NK-92 treated with Interleukin-12 subunit alpha and Interleukin-12 subunit beta, amount 100 ng/mL, for 24 hours (cell line): ENCODE results near the gene MAGI2.
"Not testable (repeated sequence)": the region's sequence is repeated elsewhere in the genome, so short reads cannot be mapped to it uniquely, and the experiment has no call there.

ENCODE experiments used
- DNase-seq: peaks from one replicate; lab custom pipeline; 2025; lab: John Stamatoyannopoulos, UW

MAGI2 gene

DNA sequence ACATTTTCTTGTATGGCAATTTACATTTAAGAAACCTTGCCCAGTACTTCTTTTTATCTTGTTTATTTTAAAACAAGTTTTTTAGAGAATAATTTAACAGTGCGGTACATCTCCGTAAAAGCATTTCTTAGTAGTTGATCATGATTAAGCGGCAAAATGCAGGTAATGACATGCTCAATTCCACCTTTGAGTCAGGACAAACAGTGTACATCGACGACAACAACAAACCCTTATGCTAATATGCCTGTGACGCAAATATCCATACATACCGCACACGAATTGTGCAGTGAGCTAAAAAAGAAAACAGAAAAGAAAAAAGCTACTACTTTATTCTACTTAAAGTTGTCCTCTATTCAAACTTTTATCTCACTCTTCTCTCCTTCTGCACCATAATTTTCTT, 1.9 kb downstream of the MAGI2 start:
- DNase-seq, result no peak

DNA sequence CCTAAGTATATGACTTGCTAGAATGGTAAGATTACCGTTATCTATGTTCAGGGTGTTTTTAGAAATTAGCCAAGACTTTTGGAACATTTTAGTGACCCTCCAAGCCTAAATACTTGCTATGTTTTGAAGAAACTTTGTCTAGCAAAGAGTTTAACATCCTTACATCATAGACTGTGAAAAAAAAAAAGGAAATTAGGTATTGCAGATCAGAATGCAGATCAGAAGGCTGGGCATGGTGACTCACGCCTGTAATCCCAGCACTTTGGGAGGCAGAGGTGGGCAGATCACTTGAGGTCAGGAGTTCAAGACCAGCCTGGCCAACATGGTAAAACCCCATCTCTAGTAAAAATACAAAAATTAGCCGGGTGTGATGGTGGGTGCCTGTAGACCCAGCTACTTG, 10.7 kb downstream of the MAGI2 start:
- not testable (repeated sequence) for DNase-seq

DNA sequence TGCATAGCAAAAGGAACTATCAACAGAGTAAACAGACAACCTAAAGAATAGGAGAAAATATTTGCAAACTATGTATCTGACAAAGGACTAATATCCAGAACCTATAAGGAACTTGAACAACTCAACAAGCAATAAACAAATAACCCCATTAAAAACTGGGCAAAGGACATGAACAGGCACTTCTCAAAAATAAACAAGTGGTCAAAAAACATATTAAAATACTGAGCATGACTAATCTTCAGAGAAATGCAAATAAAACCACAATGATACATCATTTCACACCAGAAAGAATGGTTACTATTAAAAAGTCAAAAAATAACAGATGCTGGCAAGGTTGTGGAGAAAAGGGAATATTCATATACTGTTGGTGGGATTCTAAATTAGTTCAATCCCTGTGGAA, 17.1 kb downstream of the MAGI2 start:
- DNase-seq, result no peak

DNA sequence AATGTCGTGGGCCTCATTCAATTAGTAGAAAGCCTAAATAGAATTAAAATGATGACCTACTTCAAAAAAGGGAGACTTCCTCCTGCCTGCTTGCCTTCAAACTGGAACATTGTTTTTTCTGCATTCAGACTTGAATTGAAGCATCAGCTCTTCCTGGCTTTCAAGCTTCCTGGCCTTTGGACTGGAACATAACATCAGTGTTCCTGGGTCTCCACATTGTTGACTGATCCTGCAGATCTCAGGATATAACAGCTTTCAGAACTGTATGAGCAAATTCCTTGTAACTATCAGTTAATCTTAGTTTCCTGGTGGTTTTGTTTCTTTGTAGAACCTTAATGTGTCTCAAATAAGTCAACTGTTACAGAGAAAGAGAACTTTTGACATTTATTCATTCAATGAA, 18.6 kb downstream of the MAGI2 start:
- no peak for DNase-seq

DNA sequence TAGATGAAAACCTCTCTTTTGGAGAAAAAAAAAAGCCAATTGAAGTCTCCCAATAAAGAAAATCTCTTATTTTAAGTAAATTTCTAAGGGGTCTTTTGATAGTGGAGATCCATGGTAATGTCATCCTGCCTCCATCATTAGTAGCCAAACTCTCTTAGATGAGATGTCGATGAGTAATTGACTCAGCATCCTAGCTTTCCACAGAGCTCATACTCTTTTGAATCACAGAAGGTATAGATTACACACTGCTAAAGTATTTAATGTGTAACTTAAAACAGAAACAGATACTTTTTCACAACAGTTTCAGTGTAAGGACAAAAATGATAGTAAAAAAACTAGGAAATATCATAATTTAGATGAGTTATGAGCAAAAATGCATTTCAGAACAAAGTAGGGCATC, 19.4 kb downstream of the MAGI2 start:
- DNase-seq, result no peak

DNA sequence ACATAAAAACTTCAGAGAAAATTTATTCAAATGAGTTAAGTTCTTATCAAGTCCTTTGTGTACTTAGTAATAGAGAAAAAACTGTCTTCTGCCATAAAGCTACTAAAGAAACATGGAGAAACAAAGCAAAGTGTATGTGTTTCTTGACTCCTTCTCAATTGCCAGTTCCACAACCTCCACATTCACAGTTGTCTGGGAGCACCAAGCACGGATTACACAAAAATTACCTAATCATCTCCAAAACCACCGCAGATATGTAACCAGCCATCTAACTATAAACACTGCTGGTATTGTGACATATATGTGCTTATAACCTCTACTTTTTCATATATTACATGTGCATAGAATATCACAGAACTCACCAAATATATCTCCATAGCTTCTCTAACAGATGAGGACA, 23.1 kb downstream of the MAGI2 start:
- DNase-seq, result no peak

DNA sequence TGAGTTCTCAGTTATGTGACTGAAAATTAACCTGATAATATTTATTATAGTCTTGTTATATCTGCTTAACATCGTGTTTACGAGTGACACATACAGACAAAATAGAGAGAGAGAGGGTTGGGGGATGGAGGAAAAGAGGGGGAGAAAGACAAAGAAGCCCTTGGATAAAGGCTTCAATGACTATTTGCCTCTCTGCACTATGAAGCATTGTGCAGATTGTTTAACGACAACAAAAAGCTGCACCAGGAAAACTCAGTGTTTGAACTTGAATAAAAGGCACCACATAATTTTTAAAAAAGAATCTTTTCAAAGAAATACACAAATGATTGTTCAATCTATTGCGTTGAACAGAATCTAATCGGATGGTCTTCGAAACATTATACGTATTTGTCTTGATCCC, 27.8 kb downstream of the MAGI2 start:
- no peak for DNase-seq

DNA sequence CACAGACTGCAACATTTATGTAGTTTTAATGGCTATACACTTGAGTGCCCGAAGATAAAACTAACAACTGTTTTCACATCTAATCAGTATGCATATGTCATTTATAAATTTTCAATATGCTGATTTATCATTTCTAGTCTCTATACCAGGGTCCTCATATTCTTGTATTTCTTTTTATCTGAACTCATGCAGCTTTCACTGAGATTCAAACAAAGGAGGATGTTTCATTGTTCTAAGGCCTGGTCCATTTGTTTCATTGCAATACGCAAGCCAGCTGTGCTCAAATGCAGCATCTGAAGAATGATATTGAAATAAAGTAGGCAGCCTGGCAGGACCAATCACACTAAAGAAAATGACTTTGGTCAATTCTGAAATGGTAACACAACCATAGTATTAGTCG, 31.7 kb downstream of the MAGI2 start:
- DNase-seq, result no peak

DNA sequence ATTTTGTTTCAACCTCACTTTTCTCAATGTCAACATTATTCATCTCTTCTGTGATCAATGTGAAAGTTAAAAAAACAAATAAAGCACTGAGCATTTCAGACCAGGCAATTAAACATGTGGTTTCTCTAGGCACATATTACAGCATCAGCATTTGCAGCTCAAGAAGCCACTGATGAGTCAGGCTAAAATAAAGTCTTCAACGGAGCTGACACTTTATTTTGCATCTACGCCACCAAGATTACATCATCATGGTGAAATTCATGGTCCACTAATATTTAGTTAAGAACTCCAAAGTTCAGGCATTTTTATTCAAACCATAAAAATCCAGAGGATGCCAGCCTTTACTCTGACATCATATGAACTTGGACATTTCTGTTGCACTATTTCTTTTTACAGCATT, 33.0 kb downstream of the MAGI2 start:
- no peak for DNase-seq

DNA sequence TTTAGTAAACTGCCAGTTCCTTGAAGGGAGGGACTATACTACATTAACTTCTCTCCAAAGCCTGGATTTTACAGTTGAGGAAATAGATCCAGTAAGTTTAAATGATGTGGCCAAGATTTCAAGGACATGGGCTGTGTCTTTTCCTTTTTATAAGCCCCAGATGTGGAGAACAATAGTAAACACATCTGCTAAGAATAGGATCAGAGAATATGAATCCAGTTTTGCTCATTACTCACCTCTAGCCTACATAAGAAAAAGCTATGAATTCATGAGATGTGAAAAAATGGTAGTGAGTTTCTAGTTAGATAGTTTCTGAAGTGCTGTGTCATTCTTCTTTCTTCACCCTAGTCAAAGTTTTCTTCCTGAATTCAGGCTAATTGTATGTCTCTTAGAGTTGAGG, 38.6 kb downstream of the MAGI2 start:
- no peak for DNase-seq

DNA sequence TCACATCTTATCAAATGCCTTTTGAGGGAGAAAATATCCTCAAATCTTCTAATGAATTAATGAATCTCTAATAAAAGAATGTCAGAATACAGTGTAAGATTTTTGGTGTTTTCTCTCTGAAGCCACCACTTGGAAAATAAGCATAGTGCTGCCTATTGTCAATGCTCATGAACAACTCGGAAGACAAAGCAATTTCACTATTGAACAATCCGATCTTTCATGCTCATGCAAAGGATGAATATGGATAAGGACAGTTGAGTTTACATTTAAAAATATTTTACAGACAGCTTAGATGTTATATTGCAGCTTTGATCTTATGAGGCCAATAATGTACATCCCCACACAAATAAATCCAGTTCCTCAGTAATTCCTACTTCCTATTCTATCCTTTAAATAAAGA, 40.6 kb downstream of the MAGI2 start:
- no peak for DNase-seq

DNA sequence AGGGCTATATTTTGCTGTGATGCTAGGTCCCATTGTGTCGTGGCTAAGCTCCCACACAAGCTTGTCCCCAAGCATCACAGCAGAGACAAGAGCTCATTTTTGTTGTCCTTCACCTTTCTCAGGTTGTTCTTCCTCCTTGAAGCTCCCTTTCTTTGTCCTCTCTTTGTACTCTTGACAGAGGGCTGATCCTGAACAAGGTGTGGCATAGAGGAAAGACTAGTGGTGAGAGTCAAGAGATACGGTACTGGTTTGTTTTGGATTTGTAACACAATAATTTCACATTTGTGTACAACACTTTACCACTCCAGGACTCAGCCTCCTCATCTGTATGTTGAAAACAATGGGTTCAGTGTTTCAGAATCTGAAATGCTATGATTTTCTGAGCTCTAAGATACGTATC, 41.0 kb downstream of the MAGI2 start:
- no peak for DNase-seq

DNA sequence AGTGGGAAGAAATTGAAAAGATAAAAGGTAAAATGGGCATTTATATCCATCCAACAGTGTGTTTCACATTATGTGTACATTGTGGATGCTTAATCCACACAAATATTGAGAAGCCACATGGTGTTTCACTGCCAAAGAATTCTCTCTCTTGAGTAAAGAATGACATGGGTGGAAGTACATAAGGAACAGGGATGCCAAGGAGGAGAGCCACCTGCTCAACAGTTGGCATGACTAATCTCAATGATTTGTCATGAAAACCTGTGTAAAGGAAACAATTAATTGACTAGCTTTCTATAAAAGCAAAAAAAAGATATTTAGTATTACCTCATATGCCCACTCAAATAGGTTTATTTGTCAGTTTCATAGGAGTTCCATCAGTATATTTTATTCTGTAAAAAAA, 43.1 kb downstream of the MAGI2 start:
- DNase-seq, result no peak

DNA sequence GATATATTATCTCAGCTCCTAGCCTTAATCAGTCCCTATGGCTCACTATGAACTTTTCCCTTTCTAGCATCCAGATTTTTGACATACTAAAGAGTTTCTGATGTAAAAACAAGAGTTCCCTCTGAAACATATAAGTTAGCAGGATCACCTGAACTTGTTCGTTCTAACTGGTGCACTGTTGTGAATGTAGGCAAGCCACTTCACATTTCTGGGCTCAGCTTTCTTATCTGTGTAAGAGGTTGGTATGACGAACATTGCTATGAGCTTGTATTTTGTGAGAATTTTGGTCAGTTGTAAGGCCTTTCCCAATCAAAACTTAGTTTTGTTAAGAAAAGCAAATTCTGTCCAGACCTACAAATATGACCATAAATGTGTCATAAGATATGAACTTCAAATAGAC, 46.1 kb downstream of the MAGI2 start:
- no peak for DNase-seq

DNA sequence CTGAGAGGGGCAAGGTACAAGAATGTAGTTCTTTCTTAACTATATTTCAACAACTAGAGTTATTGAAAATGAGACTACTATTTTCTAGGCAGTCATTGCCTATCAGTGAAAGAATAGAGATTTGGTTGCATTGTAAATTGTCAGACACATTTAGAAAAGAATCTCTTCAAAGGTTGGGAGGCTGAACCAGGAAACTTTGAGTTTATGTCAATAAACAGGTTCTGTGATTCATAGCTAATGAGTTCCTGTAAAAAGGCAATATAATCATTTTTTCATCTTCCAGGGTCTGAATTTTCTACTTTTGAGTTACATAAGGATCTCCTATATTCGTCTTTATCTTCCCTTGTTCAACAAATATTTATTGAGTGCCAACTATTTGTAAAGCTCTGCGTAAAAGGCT, 47.1 kb downstream of the MAGI2 start:
- DNase-seq, result no peak

DNA sequence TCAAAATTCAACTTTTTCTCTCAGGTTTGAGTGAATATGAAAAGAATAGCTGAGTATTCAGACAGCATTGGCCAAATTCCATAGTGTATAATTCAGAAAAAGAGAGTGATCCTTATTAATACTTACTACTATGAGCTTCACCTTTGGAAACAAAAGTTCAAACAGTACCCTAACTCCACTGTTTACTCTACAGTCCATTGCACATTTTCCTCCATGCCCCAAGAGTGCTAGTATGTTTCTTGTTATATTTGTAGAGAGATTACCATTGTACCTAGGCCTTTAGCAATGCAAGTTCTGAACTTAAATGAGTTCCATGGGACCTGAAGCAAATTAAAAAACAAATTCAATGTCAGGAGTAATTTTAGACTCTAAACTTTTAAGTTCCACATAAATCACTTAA, 48.1 kb downstream of the MAGI2 start:
- no peak for DNase-seq

DNA sequence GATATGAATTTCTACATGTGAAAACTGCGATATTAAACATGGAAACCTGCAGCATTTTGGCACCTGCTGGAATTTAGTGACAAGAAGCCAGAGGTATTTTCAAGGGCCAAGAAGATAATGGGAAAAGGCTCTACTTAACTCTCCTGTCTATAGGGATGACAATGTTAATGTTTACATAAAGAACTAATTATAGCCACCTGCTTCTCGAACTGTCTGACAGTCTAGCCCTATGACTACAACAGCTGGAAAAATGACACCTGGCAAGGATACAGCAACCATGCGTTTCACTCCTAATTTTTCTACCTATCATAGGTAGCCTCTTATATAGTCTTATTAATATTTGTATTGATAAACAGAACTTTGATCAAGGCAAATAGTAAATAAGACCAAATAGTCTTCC, 49.6 kb downstream of the MAGI2 start:
- no peak for DNase-seq

DNA sequence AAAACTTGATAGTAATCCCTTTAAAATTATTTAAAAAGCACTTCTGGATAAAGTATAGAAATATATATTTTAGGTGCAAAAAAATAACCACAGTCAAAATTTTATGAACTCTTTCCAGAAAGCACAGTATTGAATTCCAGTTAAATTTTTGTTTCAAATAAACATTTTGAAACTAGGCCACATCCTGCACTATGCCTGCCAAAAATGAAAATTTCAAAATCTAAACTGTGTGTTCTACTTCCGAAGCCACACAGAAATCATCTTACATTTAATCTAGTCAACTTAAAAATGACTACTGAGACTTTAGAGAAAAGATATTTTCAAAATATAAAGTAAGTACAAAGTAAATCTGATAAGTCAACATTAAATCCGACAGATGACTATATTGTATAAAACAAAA, 50.0 kb downstream of the MAGI2 start:
- DNase-seq, result no peak

DNA sequence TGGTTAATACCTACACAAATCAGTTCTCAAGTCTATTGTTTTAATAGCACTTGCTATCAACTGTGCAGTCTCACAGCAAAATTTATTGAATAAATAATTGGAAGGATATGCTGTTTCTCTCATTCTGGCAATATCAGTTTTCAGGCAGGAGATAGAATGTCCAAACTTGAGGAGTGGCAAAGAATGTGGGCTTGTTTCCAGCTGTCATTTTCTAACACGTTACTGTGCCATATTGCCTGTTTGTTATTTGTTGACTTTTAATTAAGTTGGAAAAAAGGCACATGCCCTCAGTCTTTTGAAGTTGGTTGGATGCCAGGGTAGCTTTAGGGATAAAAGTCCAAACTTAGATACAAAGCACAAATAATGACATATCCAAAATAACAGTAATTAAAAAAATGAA, 52.2 kb downstream of the MAGI2 start:
- DNase-seq, result no peak

DNA sequence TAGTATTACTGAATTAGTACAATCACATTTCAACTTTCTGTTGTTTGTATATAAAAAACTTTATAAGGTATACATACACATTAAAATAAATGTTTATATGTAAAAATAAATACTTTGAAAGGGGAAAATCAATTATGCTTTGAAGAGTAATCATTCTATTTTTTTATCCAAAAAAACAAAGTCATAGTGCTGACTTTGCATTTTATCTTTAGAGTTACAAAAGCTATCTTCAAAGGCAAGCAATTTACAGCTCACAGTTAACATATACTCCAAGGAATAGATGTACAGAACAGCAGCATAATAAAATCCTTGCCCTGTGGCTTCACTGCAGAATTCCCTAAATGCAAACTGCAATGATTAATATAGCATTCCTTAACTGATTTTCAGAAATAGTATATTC, 53.2 kb downstream of the MAGI2 start:
- no peak for DNase-seq

DNA sequence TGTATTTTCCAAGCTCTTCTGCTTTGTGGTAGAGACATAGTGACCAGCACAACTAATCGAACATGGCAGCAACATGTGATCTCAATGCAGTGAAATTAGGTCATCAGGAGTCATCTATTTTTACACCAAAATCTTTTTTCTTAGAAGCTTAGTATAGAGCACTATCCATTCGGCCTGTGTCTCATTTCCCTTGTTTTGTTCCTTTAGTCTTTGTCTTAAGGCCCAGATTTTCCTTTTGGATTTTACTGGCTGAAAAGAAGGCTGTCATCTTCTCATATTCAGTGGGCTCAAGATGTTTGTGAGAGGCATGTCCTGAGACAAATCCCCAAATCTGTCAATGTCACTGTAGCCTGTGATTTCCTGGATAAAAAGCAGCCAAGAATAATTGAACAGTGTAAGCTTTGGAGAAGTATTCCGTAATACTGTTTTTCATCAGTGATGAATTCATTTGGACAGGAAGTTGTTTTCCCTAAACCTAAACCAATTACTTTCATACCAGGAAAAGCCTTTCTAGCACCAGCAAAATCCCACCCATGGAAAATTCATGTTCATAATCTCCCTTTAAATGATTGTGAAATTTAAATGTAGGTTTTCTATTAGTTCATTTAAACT, 55.2 kb downstream of the MAGI2 start:
- no peak for DNase-seq

DNA sequence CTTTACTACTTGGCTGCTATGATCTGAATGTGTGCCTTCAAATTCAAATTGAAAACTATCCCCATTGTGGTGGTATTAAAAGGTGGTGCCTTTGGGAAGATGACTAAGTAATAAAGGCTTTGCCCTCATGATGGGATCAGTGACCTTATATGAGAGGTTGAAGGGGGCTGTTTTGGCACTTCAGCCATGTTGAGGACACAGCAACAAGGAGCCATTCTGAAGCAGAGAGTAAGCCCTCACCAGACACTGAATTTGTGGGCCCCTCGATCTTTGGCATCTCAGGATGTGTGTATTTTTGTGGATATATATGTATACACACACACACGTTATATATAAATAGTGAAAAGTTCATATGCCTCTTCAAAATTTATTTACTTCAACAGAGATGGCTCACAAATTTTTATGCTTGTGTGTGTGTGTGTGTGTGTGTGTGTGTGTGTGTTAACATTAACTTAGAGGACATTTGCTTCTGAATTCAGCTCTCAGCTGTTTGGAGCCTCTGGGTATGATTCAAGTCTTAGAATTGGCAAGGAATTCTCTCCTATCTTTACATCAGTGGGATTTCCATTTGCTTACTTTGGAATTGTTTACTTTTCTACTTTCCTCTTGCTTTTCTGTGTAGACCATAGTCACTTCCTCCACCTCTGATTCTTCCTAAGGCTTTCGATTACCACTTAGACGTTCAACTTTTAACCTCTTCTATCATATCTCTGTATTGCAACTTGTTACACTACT, 66.6 kb downstream of the MAGI2 start:
- no peak for DNase-seq

DNA sequence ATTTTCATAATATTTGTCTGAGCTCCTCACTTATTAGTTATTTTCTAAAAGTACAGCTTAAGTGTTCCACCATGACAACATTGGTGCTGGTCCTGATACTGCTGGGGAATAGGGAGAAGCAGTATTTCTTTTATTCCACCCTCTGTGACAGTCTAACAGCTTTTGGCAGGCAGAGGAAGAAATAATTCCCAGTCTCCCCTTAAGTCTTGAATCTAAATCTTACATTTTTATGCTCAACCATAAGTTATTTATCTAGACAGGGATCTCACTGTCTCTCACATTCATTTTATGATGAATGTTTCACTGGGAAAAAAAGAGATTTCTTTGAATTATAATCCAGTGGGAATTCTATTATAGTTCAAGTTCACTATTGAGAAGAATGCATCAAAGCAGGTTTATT, 71.5 kb downstream of the MAGI2 start:
- DNase-seq, result no peak

DNA sequence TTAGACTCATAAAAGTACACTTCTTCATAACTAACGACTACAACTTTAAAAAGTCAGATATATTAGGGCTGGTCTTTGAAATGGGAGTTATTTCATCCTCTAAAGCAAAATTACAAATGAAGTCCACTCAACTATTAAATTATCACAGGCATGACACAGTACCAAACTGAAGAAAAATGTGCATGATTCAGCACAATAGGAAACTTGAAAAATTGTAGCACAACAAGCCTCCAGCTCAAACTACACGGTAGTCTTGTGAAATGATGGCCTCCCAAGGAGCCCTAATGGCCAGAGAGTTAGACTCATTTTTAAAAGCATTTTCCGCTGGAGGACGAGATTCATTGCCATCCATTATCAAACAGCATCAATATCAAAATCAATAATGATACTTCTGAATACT, 76.4 kb downstream of the MAGI2 start:
- no peak for DNase-seq
